NCI-H1436 (cell line): ENCODE measurements around the gene CASKIN1.

Source experiments
- DNase-seq: peaks from one replicate; lab custom pipeline; 2025; lab: John Stamatoyannopoulos, UW

Gene CASKIN1

GRCh38 chr16:2232094-2232990, 35.9 kb upstream of the CASKIN1 start:
- no peak for DNase-seq

- DNase-seq = no peak
These were observed 34.9 kb upstream of the CASKIN1 start for GRCh38 chr16:2231016-2231931.

DNA sequence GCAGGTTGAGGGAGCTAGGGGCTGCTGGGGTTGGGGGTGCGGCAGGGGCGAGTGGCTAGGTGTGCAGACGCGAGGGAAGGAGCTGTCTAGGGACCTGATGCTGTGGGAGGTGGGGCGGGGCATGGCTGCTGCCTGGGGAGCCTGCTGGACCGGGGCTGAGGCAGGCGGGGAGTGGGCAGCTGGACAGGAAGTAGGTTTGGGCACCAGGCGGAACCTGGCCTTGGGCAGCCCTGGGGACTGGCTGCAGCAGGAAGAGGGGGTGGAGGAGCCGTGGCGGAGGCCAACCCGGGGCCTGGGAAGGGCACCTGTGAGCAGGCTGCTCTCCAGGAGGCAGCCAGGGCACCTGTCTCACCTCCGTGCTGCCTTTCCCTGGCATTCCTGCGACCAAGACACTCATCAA, 34.0 kb upstream of the CASKIN1 start:
- DNase-seq = no peak

DNA sequence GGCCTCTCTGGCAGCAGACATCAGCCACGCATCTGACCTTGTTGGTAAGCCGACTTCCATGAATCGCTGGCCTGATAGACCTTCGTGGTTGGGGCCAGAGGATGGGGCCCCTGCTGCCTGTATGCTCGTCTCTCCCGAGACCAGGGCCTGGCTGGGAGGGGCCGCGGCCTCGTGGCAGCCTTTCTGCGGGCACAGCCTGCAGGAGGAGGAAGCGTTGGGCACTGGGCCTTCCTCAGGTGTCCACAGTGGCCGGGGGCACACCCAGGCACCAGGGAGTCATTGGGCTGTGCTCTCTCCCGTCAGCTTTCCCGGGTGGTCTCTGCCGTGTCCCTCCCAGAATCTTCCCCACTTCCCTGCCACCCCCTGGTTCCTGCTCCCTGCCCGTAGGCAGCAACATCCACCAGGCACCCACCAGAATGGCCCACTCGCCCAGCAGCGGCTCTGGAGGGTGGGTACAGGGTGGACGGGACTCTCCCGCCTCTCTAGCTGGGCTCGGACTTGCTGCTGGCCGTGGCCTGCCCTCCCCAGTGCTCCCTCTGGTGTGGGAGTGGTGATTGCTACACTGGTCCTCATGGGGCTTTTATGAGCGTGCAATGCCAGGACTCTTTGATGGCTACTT, 33.3 kb upstream of the CASKIN1 start:
- no peak for DNase-seq

DNA sequence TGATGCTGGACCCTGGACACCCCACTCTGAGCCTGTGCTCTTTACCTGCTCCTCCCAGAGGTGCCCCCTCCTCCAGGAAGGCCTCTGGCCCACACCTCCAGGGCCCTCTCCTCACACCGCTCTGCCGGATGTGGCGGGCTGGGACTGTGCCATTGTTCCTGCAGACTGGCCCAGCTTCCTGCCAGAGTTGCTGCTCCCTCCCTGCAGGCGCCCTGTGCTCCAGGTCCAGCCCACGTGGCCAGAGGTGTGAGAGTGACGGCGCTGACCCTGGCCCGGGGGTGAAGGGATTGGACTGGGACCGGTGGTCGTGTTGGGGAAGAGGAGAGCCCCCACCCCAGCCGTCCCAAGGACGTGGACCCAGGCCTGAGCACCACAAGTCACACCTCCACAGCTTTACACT, 32.7 kb upstream of the CASKIN1 start:
- no peak for DNase-seq

DNA sequence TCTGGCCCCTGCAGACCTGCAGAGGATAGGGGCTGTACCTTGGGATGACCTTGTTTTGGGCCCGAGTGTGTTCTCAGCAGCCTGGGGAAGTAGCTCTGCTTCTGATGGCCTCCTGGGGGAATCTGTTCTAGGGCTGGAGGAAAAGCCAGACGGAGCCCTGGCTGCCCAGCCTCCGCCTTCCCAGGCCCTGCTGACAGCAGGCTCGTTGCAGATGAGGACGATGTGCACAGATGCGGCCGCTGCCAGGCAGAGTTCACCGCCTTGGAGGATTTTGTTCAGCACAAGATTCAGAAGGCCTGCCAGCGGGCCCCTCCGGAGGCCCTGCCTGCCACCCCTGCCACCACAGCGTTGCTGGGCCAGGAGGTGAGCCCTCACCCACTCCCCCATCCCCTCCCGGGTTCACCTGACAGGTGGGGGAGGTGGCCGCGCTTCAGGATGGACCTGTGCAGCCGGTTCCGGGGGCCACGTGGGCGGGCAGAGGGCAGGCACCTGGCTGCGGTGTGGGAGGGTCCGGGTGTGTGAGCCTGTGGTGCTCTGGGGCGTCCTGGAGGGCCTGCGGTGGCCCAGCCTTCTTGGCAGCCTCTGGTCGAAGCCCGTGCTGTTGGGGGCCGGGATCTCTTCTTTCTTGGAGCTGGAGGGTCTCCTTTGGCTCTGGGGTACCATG, 31.9 kb upstream of the CASKIN1 start:
- DNase-seq = no peak

GRCh38 chr16:2226918-2227317, 30.5 kb upstream of the CASKIN1 start:
- DNase-seq = no peak

DNA sequence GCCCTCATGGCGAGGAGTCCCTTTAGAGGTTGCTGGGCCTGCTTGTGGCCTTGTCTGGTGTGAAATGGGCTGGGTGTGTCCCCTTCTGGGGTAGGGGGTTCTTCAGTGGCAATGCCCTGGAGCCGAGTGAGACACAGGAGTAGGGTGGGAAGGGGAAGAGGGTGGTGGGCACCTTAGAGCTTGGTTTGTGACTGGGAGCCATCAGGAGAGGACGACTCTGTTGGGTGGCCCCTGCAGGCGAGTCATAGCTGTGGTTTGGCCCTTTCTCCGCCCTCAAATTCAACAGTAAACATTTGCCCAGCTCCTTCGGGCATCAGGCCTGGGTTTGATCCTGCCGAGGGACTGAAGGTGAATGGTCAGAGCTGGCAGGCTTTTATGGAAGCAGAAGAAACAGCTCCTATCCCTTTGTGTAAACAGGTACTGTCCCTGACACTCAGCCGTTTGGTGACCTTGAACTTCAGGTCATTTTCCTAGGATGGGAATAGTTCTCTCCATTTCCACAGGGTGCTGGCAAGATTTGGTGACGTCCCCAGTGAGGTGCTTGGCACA, 29.9 kb upstream of the CASKIN1 start:
- no peak for DNase-seq

DNA sequence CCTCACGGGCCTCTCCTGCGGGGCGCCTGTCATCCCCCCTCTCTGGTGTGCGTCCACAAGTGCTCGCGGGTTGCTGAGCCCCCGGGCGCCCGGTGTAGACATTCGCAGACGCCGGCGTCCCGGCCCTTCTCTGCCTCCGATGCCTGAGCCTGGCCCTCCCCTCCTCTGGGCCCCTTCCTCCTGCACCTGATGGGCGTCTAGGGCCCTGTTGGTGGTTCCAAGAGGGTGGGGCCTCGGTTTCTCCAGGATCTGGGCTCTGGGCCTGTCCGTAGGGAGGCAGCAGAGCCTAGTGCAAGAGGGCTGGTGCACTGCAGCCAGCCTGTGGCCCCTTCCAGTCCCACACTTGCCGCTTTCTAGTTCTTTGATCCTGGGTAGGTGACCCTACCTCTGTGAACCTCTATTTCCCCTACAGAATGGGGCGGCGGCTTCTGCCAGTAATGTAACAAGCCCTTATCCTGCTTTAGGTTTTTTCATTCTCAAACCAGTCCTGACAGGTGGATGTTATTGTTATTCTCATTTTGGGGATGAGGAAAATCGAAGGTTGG, 27.6 kb upstream of the CASKIN1 start:
- DNase-seq = no peak

DNA sequence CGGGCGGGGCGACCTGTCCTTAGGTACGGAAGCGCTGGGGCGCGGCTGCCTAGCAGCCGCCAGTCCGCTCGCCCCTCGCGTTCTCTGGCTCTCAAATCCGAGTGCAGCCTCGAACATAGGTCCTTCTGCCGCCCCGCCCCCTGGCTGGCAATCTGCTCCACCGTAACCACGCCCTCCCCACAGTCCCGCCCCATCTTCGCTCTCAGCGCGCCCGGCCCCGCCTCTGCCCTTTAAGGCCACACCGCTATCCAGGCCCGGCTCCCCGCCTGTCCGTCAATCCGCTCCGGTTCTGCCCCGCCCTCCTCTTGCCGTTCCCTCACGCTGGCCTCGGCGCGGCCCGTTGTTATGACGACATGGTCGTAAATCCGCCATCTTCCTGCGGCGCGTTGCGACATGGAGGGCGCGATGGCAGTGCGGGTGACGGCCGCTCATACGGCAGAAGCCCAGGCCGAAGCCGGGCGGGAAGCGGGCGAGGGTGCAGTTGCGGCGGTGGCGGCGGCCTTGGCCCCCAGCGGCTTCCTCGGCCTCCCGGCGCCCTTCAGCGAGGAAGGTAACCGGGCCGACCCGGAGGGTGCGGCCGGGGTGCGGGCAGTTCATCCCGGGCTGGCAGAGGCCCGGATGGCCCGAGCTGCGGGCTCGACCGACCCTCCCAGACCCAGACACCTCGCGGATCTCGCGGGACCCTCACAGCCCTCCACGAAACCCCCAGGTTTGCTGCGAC, 27.0 kb upstream of the CASKIN1 start, which contains the start of gene E4F1:
Gene E4F1 (plus strand): TSS at position 371 of the 721 bp plus-strand sequence. CDS start 23 bp downstream, at position 394.
- DNase-seq = peak; percentile 99

DNA sequence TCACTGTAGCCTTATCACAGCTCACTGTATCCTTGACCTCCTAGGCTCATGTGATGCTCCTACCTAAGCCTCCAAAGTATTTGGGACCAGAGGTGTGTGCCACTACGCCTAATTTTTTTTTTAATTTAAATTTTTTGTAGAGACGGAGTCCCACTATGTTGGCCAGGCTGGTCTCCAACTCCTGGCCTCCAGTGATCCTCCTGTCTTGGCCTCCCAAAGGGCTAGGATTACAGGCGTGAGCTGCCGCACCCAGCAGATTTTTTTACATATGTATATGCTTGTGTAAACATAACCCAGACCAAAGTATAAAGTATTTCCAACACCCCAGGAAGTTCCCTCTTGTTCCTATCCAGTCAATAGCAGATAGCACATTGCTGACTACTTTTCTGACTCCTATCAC, 19.9 kb upstream of the CASKIN1 start:
- DNase-seq = no peak

DNA sequence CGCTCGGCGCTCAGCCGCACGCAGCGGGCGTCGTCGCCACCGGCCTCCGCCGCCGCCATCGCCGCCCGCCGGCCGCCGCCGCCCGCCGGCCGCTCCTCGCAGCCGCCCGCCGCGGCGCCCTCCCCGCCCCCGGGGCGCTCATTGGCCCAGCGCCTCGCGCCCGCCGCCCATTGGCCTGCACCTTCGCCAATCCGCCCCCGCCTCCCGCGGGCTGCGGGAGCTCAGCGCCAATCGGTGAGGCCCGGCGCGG, 18.2 kb upstream of the CASKIN1 start, which contains the start of gene PGP:
Gene PGP (minus strand): TSS at position 122 of the 250 bp plus-strand sequence. CDS start 63 bp downstream, at position 59.
- DNase-seq = no peak

DNA sequence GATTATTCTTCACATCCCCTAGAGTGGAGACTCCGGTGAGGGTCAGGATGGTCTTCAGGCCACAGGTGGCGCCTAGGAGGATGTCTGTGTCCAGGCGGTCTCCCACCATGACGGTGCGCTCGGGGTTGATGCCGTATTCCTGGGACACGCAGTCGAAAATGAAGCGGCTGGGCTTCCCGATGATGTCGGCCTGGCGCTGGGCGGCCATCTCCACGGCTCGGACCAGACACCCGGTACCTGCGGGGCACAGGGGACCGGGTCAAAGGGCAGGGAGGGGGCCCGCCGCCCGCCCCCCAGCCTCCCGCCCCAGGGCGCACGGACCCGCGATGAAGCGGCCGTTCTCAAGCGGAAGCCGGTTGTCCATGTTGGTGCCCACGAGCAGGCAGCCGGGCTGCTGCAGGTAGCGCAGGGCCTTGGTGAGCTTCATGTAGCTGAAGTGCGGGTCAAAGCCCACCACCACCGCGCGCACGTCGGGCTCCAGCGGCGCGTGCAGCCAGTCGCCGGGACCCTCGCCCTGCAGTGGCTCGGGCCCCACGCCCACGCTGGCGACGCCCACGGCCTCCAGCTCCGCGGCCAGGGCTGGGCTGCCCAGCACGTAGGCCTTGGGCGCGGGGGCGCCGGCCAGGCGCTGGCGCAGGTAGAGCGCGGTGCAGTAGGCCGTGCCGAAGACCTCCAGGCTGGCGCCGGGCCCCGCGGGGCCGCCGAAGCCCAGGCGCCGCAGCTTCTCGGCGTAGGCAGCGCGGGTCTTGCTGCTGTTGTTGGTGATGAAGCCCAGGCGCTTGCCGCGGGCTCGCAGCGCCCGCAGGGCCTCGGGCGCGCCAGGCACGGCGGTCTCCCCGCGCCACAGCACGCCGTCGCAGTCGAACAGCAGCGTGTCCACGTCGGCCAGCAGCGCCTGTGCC, 17.7 kb upstream of the CASKIN1 start:
- no peak for DNase-seq

GRCh38 chr16:2212362-2213324, 16.2 kb upstream of the CASKIN1 start:
- no peak for DNase-seq

- no peak for DNase-seq
These were observed 15.5 kb upstream of the CASKIN1 start for GRCh38 chr16:2211923-2212347.

DNA sequence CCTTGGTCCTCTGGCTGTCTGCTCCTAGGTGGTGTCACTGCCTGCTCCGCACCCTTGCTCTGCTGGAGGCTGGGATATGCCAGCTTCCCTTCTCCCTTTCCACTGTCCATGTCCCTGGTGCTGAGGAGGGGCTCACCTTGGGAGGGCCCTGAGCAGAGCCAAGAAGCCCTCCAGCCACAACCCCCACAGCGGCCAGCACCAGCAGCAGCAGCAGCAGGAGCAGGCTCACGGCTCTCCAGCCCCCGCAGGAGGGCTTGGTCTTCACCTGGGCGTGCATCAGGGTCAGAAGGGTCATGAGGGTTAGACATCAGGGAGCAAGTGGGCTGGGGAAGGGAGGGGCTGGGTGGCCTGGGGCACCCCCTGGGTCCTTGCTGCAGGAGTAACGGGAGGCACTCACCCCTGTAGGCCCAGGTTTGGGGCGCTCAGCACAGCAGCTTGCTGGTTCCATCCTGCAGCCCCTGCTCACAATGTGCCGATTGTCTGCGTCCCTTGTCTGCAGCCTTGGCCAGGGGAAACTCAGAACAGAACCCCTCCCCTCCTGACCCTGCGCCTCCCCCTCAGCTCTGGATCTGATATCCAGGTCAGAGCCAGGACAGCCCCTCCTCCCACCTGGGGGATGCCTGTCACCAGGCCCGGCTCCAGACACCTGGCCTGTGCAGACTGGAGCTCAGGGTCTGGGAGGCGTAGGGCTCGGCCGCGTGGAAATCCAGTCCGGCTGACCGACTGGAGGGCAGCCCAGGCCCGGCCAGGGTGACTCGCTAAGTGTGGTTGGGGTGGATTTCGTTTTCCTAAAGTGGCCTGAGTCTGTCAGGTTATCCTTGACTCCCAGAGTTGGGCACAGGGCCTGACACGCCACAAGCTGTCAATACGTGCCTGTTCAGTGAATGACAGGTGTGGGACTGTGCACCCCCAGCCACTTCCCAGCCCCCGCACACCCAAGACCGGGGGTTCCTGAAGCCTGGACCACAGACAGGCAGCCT, 14.3 kb upstream of the CASKIN1 start, which contains the start of gene BRICD5:
Gene BRICD5 (minus strand): TSS at position 478 of the 980 bp plus-strand sequence. CDS start 30 bp downstream, at position 448.
- DNase-seq = no peak

DNA sequence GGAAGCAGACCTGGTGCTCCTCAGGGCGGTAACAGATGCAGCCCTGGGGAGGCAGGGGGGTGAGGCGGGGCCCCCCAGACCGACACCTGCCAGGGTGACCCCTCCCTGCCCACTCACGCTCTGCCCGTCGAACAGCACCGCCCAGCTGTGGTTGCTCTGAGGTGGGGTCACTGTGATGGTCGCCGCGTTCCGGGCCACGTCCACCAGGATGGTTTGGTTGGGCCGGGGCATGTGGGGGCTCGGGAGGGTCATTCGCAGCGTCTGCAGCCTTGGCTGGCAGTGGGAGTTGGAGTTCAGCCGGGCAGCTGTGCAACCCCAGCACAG, 13.6 kb upstream of the CASKIN1 start:
- no peak for DNase-seq
